ENCODE results near the gene NUAK2.

NUAK2 gene

DNA sequence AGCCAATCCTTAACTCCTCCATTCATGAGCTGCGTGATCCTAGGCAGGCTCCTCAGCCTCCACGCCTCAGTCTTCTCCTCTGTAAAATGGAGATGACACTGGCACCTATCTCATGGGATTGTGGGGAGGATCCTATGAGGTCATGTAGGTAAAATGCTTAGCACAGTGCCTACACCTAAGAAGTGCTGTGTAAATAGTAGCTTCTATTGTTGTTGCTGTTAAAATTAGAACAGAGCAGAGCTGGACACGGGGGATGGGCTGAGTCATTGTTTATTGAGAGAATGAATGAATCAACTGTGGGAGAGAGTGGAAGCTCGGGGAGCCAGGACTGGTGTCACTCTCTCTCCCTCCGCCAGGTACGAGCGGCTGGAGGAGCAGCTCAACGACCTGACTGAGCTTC is 50.8 kb downstream of the NUAK2 start:
- H3K4me1 Mint-ChIP-seq = peaks cover 22% of the 10 kb centered on the region
- peaks cover 5% of the 10 kb centered on the region for H3K36me3 Mint-ChIP-seq (ENCODE audit: low read depth)
- H3K4me3 Mint-ChIP-seq = no peak overlapping the region
- ATAC-seq = no peak
- no peak for DNase-seq
- H3K27me3 Mint-ChIP-seq = no peaks in the 10 kb centered on the region
- no peak overlapping the region for H3K27ac Mint-ChIP-seq
- no peaks in the 10 kb centered on the region for H3K9me3 Mint-ChIP-seq

DNA sequence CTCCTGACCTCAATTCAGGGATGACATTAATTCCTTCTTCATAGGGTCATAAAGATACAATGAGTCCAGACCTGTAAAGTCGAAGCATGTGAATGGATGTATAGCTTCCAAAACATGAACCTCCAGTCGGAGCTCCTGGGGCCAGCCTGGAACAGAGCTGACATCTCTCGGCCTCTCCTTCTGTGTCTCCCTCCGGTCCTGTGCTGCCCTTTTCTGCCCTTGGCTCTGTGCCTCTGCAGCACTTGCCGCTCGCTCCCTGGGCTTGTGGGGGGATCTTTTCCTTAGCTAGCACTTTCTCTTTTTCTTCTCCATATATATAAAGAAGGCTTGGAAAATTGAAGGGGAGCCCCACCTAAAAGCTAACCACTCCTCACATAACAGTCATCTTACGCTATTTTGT is 51.3 kb downstream of the NUAK2 start:
- DNase-seq (no peak), ATAC-seq (no peak)
- H3K36me3 Mint-ChIP-seq (ENCODE audit: low read depth) = peaks cover 5% of the 10 kb centered on the region
- H3K4me3 Mint-ChIP-seq = no peak overlapping the region
- no peaks in the 10 kb centered on the region for H3K27me3 Mint-ChIP-seq
- no peak overlapping the region for H3K27ac Mint-ChIP-seq
- H3K4me1 Mint-ChIP-seq = peaks cover 17% of the 10 kb centered on the region
- no peaks in the 10 kb centered on the region for H3K9me3 Mint-ChIP-seq

DNA sequence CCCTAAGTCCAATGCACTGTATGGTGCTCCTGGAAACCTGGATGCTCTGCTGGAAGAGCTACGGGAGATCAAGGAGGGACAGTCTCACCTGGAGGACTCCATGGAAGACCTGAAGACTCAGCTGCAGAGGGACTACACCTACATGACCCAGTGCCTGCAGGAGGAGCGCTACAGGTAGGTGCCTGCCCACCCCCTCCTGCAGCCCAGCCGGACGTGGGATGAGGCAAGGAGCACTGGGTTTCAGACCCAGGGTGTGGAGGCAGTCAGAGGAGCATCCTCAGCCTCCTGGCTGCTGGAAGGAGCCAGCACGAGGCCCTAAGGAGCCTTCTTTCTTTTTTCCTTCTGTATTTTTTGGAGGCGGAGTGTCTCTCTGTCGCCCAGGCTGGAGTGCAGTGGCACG is 51.8 kb downstream of the NUAK2 start:
- no peak overlapping the region for H3K27ac Mint-ChIP-seq
- no peaks in the 10 kb centered on the region for H3K9me3 Mint-ChIP-seq
- no peaks in the 10 kb centered on the region for H3K27me3 Mint-ChIP-seq
- DNase-seq = no peak
- H3K4me3 Mint-ChIP-seq = no peak overlapping the region
- H3K36me3 Mint-ChIP-seq (ENCODE audit: low read depth) = peaks cover 5% of the 10 kb centered on the region
- H3K4me1 Mint-ChIP-seq = peaks cover 12% of the 10 kb centered on the region
- no peak for ATAC-seq

DNA sequence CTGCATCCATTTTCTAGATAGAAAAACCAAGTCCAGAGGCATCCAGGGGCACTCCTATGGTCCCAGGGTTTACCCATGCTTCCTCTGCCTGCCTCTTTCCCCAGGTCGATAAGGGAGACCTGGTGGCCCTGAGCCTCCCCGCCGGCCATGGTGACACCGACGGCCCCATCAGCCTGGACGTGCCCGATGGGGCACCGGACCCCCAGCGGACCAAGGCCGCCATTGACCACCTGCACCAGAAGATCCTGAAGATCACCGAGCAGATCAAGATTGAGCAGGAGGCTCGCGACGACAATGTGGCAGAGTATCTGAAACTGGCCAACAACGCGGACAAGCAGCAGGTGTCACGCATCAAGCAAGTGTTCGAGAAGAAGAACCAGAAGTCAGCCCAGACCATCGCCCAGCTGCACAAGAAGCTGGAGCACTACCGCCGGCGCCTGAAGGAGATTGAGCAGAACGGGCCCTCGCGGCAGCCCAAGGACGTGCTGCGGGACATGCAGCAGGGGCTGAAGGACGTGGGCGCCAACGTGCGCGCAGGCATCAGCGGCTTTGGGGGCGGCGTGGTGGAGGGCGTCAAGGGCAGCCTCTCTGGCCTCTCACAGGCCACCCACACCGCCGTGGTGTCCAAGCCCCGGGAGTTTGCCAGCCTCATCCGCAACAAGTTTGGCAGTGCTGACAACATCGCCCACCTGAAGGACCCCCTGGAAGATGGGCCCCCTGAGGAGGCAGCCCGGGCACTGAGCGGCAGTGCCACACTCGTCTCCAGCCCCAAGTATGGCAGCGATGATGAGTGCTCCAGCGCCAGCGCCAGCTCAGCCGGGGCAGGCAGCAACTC is 52.5 kb downstream of the NUAK2 start:
- Mint-ChIP-seq H3K4me3 (no peak overlapping the region), H3K9me3 (no peaks in the 10 kb centered on the region), H3K36me3 (ENCODE audit: low read depth) (peaks cover 5% of the 10 kb centered on the region), H3K4me1 (peaks cover 6% of the 10 kb centered on the region), H3K27me3 (no peaks in the 10 kb centered on the region), H3K27ac (peak overlapping the region; percentile 27)
- no peak for DNase-seq
- no peak for ATAC-seq

DNA sequence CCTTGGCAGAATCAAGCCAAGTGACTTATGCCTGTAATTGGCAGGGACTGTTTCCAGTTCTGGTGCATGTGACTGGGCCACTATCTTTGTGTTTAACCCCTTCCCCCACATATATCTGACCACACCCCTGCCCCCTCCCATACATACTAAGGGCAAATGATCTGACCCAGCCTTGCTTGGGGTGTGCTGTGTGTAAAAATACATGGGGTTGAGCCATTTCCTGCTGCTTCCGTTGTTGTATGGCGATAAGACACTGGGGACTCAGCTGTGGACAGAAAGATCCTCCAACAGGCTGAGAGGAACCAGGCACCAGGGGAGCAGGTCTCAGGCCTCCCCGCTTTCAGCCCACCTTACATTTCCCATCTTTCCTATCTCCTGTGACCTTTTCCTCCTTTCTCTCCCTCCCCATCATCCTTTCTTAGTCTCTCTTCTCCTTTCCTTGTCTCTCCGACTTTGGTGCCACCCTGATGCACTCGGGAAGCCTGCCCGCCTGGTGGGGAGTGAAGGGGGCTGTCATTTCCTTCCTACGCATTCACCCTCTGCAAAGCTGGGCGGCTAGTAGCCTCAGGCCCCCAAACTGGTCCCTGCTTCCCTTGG is 54.1 kb downstream of the NUAK2 start:
- Mint-ChIP-seq H3K9me3 (no peaks in the 10 kb centered on the region), H3K27me3 (peaks cover 4% of the 10 kb centered on the region), H3K27ac (no peak overlapping the region), H3K36me3 (ENCODE audit: low read depth) (peaks cover 5% of the 10 kb centered on the region), H3K4me1 (peaks cover 8% of the 10 kb centered on the region), H3K4me3 (no peak overlapping the region)
- DNase-seq (no peak), ATAC-seq (no peak)

DNA sequence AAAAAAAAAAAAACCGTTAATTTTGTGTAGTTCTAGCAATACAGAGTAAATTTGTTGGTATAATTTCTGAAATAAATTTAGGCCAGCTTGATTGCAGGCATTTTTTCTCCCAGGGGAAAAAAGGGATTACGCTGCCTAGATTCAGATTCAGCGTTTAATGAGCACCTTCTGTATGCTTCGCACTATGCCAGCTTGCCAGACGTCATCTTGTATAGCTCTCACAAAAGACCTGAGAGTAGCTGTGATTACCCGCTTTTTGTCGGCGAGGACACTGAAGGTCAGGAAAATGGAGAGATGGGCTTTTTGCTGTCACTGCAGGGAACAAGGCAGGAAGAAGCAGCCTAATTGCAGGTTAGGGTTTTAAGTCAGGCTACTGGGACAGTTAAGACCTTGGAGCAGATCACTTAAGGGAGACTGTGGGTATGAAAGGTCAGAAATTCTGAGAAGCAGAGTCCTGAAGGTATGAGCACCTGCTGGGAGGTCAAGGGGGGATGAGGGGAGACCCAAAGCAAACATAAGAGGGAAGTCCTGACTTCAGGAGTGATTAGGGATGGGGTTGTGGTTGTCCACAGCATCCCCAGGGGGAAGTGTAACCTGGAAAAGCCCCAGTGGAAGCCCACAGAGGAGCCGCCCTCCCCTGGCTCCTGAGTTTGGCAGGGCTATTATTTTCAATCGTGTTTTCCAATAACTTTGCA is 54.8 kb downstream of the NUAK2 start:
- Mint-ChIP-seq H3K4me1 (peaks cover 14% of the 10 kb centered on the region), H3K4me3 (no peak overlapping the region), H3K36me3 (ENCODE audit: low read depth) (peaks cover 5% of the 10 kb centered on the region), H3K9me3 (no peaks in the 10 kb centered on the region), H3K27me3 (peaks cover 5% of the 10 kb centered on the region), H3K27ac (no peak overlapping the region)
- DNase-seq (no peak), ATAC-seq (no peak)

DNA sequence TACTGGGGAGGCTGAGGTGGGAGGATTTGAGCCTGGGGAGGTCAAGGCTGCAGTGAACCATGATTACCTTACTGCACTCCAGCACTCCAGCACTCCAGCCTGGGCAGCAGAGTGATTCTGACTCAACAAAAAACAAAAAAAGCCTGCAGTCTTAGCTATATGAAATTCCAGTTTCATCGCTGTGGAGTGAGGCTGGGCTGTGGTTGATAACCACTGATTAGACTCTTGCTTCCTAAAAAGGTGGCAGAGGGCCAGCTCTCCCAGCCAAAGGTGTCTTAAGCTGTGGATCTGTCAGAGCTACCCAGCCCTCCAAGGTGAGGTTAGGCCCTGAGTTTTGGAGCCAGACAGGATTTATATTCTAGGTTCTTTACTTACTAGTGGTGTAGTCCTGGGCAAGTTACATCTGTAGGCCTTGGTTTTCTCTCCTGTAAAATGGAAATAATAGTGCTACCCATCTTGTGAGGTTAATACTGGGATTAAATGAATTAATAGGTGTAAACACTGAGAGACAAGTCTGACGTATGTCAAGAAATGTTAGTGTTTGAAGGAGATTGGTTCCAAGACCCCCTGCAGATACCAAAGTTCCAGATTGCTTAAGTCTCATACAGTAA is 57.9 kb downstream of the NUAK2 start:
- DNase-seq (no peak), ATAC-seq (no peak)
- Mint-ChIP-seq H3K4me1 (peaks cover 31% of the 10 kb centered on the region), H3K4me3 (no peak overlapping the region), H3K27me3 (peaks cover 5% of the 10 kb centered on the region), H3K36me3 (ENCODE audit: low read depth) (no peaks in the 10 kb centered on the region), H3K27ac (no peak overlapping the region), H3K9me3 (no peaks in the 10 kb centered on the region)

DNA sequence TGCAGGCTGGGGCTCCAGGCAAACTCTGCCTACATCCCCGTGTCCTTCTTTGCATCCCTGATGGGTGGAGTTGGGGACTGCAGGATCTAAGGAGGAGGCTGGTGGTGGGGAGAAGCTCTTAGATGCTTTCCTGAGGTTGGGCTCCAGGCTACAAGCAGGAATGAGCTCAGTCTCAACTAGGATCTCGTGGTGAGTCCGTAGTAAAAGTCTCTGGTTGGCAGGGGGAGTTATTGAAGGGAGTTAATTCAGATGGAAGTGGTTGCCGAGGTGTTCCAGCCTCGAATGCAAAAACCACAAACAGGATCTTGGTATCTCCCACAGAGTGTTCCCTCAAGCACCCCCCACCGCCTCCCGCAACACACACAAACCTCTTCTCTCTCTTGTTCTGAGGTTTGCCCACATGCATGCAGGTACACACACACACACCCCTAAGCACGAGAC is 58.8 kb downstream of the NUAK2 start:
- peak overlapping the region; percentile 37 for H3K27ac Mint-ChIP-seq
- H3K27me3 Mint-ChIP-seq = peaks cover 5% of the 10 kb centered on the region
- peaks cover 31% of the 10 kb centered on the region for H3K4me1 Mint-ChIP-seq
- H3K9me3 Mint-ChIP-seq = no peaks in the 10 kb centered on the region
- H3K36me3 Mint-ChIP-seq (ENCODE audit: low read depth) = no peaks in the 10 kb centered on the region
- ATAC-seq = no peak
- H3K4me3 Mint-ChIP-seq = no peak overlapping the region
- DNase-seq = no peak

DNA sequence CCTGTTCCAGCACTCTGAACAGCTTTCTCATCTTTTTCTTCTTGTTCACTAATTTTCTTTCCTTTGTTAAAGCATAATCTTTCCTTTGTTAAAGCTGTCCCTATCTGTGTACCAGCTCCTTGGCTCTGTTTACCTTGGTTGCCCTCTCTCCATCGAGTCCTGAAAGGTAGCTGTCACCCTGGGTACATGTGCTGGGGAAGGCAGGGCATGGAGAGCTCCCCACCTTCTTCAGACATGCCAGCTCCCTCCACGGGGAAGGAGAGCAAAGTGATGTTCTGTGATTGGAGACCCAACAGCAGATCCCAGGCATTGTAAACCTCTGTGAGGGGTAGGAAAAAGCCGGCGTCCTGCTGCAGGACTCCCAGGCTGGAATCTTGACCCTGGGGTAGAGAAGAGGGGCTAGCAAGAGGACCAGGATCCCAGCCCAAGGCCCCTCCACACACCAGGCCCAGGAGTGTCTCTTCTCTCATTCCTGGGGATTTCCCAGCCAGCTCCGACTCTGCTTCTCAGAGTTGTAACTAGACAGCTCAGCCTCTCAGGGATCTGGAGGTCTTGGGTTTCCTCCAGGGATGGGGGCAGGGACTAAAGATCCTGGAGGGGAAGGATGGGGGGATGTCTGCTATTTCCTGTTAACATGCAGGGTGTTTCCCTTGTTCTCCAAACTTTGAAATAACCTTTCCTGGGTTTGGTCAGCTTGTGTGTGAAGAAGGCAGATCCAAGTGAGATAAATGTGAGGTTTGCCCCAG is 59.4 kb downstream of the NUAK2 start:
- H3K27ac Mint-ChIP-seq = no peak overlapping the region
- peaks cover 31% of the 10 kb centered on the region for H3K4me1 Mint-ChIP-seq
- no peak overlapping the region for H3K4me3 Mint-ChIP-seq
- ATAC-seq = no peak
- H3K9me3 Mint-ChIP-seq = no peaks in the 10 kb centered on the region
- DNase-seq = no peak
- H3K36me3 Mint-ChIP-seq (ENCODE audit: low read depth) = no peaks in the 10 kb centered on the region
- H3K27me3 Mint-ChIP-seq = peaks cover 5% of the 10 kb centered on the region

DNA sequence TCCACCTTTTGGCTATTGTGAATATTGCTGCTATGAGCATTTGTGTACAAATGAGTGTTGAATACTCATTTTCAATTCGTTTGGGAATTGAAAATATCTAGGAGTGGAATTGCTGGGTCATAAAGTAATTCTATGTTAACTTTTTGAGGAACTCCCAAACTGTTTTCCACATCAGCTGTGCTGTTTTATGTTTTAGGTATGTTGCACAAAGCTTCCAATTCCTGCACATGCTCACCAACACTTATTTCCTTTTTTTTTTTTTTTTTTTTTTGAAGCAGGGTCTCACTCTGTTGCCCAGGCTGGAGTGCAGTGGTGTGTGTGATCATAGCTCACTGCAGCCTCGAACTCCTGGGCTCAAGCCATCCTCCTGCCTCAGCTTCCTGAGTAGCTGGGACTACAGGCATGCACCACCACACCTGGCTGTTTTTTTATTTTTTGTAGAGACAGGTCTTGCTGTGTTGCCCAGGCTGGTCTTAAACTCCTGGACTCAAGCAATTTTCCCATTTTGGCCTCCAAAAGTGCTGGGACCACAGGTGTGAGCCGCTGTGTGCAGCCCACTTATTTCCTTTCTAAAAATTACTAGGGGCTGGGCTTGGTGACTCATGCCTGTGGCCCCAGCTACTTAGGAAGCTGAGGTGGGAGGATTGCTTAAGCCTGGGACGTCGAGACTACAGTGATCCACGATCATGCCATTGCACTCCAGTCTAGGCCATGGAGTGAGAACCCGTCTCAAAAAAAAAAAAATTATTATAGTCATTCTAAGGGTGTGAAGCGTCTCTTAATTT is 60.4 kb downstream of the NUAK2 start:
- ATAC-seq = peak; percentile 72
- H3K36me3 Mint-ChIP-seq (ENCODE audit: low read depth) = no peaks in the 10 kb centered on the region

DNA sequence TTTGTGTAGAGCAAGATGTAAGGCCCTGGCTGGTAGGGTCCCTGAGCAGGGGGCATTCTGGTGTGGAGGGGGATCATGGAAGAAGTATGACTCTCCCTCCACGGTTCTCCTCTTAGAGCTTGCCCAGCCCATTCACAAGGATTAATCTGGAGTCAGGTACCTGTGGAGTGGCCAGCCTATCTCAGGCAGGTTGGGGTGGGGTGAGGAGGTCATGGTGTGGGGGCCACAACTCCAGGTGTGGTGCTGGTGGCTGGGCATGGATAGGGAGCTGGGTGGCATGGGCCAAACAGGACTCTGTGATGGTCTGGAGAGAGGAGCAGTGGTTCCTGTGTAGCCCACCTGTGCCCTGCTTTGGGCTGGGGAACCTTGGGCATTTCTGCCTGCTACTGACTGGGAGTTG is 61.5 kb downstream of the NUAK2 start:
- H3K4me1 Mint-ChIP-seq = peaks cover 39% of the 10 kb centered on the region
- H3K27me3 Mint-ChIP-seq = peaks cover 5% of the 10 kb centered on the region
- H3K36me3 Mint-ChIP-seq (ENCODE audit: low read depth) = no peaks in the 10 kb centered on the region
- DNase-seq = no peak
- ATAC-seq = no peak
- no peak overlapping the region for H3K4me3 Mint-ChIP-seq
- H3K9me3 Mint-ChIP-seq = no peaks in the 10 kb centered on the region
- H3K27ac Mint-ChIP-seq = no peak overlapping the region

More for the DNA sequence above, 60.4 kb downstream of the NUAK2 start:
- peaks cover 5% of the 10 kb centered on the region for H3K27me3 Mint-ChIP-seq
- no peak overlapping the region for H3K27ac Mint-ChIP-seq
- no peaks in the 10 kb centered on the region for H3K9me3 Mint-ChIP-seq
- no peak for DNase-seq
- no peak overlapping the region for H3K4me3 Mint-ChIP-seq
- peaks cover 33% of the 10 kb centered on the region for H3K4me1 Mint-ChIP-seq

DNA sequence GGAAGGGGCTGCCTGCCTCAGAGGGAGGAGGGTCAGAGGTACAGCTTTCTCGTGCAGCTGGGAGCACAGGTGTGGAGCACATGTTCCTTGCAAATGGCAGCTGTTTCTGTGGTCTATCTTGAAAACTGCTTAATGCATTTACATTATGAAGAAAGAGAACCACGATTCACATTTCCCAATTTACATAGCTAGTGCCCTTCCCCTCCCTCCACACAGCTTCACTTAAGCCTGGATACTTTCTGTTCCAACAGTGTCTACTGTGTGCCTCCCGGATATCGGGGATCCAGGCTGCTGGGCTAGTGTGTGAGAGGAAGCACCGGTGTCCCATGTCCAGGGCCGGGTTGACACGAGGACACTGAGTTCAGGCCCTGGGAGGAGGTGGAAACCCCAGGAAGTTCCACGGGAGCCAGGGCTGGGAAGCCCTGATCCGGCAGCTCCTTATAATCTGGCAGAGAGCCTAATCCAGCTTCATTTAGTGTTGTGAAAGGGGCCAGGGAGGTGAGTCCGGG is 62.2 kb downstream of the NUAK2 start:
- H3K4me1 Mint-ChIP-seq = peaks cover 39% of the 10 kb centered on the region
- no peak overlapping the region for H3K4me3 Mint-ChIP-seq
- H3K27me3 Mint-ChIP-seq = peaks cover 5% of the 10 kb centered on the region
- no peak overlapping the region for H3K27ac Mint-ChIP-seq
- H3K9me3 Mint-ChIP-seq = no peaks in the 10 kb centered on the region
- ATAC-seq = no peak
- H3K36me3 Mint-ChIP-seq (ENCODE audit: low read depth) = no peaks in the 10 kb centered on the region
- no peak for DNase-seq

DNA sequence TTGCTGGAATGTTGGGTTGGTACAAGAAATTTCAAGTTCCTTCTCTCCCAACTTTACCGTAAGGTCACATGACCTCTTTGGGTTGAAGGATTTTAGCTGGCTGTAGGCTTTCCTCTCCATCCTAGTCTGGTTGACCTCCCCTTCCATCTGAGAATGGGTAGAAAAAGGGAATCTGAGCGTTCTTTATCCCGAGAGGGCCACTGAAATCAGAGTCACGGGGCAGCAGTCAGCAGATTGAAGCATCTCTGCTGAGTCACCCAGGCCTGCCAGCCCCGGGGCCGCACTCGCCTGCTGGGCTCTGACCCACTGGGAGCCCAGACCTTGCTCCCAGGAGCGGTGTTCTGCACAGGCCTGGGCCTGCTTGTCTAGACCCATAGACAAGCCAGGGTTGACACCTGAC is 62.8 kb downstream of the NUAK2 start:
- no peak overlapping the region for H3K4me3 Mint-ChIP-seq
- H3K9me3 Mint-ChIP-seq = no peaks in the 10 kb centered on the region
- ATAC-seq (no peak), DNase-seq (no peak)
- H3K27ac Mint-ChIP-seq = no peak overlapping the region
- peaks cover 5% of the 10 kb centered on the region for H3K27me3 Mint-ChIP-seq
- H3K36me3 Mint-ChIP-seq (ENCODE audit: low read depth) = no peaks in the 10 kb centered on the region
- peaks cover 39% of the 10 kb centered on the region for H3K4me1 Mint-ChIP-seq
